ENCODE data around the gene CASP8AP2.
"Not testable (repeated sequence)": the region's sequence is repeated elsewhere in the genome, so short reads cannot be mapped to it uniquely, and the experiment has no call there.

CASP8AP2 gene

DNA sequence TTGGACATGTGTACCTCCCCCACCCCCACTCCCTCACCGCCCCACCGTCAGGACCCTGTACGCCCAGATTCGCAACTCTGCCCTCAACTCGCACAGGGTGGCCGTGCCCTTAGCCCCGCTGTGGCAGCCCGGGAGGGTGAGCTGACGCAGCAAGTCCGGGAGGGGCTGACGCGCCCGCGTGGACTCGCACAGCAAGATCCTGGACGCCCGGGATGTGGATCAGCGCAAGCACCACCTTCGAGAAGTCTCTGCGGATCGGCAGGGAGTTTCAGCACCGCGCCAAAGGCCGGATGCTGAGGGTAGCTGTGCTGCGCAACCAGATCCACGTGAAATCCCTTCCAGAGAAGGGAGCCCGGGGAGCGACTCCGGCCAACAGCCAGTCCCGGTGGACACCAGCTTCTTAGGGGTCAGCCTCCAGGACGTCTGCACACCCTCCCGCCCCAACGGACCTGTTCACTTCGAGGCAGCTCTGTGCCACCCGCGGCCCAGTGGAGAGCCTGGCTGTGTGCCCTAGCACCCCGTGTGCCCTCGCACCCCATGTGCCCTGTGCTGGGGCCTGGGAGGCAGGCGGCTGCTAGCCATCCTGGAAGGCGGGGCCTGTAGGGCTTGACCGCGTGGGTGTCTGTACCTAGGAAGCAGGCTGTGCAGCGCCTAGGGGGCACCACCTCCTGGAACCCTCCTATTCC lies 57.9 kb downstream of the CASP8AP2 start:
- no peak for DNase-seq (ENCODE audit: low read depth, low spot score)

DNA sequence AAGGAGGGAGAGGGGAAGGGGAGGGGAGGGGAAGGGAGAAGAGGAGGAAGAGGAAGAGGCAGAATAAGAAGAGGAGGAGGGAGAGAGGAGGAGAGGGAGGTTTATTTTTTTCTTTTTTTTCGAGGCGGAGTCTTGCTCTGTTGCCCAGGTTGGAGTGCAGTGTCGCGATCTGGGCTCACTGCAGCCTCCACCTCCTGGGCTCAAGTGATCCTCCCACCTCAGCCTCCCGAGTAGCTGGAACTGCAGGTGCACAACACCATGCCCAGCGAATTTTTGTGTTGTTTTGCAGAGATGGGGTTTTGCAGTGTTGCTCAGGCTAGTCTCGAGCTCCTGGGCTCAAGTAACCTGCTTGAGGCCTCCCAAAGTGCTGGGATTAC lies 58.4 kb downstream of the CASP8AP2 start:
- DNase-seq (ENCODE audit: low read depth, low spot score) = no peak

DNA sequence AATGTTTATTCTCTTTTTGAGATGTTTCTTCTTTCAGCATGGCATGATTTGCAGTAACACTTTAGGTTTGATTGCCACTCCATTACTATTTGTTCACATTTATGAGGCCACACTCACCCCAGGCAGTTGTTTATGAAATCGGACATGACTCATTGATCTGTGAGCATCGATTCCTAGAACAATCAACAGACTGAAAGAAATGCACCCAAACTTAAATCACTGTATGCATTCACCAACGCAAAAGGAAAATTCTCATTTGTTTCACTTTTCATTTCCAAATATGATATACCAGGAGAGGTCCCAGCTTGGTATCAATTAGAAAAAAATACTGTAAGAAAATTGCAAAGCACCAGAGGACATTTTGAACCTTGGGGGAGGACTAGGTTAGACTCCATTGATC lies 59.2 kb downstream of the CASP8AP2 start:
- no peak for DNase-seq (ENCODE audit: low read depth, low spot score)

DNA sequence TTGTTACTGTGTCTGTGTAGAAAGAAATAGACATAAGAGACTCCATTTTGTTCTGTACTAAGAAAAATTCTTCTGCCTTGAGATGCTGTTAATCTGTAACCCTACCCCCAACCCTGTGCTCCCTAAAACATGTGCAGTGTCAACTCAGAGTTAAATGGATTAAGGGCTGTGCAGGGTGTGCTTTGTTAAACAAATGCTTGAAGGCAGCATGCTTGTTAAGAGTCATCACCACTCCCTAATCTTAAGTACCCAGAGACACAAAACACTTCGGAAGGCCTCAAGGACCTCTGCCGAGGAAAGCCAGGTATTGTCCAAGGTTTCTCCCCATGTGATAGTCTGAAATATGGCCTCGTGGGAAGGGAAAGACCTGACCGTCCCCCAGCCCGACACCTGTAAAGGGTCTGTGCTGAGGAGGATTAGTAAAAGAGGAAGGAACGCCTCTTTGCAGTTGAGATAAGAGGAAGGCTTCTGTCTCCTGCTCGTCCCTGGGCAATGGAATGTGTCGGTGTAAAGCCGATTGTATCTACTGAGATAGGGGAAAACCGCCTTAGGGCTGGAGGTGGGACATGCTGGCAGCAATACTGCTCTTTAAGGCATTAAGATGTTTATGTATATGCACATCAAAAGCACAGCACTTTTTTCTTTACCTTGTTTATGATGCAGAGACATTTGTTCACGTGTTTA lies 61.3 kb downstream of the CASP8AP2 start:
- not testable (repeated sequence) for DNase-seq (ENCODE audit: low read depth, low spot score)

DNA sequence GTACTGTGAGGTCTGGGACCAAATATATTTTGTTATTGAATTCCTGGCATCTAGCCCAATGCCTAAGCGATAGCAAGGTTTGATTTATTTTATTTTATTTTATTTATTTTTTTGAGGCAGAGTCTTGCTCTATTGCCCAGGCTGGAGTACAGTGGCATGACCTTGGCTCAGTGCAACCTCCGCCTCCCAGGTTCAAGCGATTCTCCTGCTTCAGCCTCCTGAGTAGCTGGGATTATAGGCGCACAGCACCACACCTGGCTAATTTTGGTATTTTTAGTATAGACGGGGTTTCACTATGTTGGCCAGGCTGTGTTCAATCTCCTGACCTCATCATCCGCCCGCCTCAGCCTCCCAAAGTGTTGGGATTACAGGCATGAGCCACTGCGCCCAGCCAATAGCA lies 62.9 kb downstream of the CASP8AP2 start:
- not testable (repeated sequence) for DNase-seq (ENCODE audit: low read depth, low spot score)

DNA sequence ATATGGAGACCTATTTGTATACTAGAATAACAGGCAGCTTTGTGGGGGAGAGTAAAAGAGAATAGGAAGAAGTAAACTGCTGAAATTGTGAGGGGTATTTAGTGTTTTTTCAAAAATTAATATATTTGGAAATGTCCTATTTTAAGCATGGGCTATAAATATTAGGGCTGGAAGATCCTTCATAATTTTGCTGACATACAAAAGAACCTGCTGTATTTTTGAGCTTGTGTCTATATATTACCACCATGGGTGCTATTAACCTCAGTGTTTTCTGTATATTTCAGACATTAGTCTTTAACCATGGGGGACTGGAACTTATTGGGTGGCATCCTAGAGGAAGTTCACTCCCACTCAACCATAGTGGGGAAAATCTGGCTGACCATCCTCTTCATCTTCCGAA lies 64.5 kb downstream of the CASP8AP2 start, which contains the start of gene GJA10:
Gene GJA10, plus strand, starts transcription at position 301 of the 400 bp plus-strand sequence. Its CDS starts 0 bp downstream, at position 301.
- no peak for DNase-seq (ENCODE audit: low read depth, low spot score)

DNA sequence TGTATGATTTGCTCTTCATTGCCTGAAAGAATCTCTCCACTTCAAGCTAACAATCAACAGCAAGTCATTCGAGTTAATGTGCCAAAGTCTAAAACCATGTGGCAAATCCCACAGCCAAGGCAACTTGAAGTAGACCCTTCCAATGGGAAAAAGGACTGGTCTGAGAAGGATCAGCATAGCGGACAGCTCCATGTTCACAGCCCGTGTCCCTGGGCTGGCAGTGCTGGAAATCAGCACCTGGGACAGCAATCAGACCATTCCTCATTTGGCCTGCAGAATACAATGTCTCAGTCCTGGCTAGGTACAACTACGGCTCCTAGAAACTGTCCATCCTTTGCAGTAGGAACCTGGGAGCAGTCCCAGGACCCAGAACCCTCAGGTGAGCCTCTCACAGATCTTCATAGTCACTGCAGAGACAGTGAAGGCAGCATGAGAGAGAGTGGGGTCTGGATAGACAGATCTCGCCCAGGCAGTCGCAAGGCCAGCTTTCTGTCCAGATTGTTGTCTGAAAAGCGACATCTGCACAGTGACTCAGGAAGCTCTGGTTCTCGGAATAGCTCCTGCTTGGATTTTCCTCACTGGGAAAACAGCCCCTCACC lies 65.7 kb downstream of the CASP8AP2 start:
- DNase-seq (ENCODE audit: low read depth, low spot score) = peak; percentile 12

DNA sequence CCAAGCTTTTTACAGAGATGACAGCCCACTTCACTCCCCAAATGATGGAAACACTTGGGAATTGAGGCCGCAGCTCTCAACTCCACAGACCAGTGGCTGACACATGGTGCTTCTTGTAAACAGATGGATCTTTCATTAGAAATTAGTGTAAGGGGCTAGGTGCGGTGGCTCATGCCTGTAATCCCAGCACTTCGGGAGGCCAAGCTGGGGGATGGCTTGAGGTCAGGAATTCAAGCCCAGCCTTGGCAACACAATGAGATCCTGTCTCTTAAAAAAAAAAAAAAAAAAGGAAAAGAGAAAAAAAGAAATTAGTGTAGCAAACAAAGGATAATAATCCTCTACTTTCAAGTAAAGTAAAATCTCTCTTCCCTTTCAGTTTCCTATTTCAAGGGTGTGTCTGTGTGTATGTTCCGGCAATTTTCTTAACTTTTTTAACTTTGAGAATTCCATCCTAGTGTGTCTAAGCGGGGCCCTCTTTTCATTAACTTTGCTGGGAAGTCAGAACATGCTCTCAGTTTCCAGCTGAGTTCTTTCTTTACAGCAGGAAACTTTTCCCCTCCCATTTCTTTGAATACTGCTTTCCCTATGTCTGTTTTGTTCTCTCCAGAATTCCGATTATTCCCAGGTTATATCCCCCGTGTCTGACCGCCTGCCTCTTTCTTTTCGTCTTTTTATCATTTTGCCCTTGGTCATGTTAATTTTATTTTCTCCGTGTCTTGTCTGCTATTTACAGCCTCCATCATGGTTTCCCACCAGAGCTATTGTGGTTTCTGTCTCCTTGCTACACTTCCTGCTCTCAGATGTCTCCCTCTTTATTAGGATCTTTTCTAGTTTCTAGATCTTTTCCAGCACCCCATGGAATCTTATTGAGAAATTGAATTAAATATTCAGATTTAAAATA lies 80.6 kb downstream of the CASP8AP2 start:
- not testable (repeated sequence) for DNase-seq (ENCODE audit: low read depth, low spot score)

DNA sequence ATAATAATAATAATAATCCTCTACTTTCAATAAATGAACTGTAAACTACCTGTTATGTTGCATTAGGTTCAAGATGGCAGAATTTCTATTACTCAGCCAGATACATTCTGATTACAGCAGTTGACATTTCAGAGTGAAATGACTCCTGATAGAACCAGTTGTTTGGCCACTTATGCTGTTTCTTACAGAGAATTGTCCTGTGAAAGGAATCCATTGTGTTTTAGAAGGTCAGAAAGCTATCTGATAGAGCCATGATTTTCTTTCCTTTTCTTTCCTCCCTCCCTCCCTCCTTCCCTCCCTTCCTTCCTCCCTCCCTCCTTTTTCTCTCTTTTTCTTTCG lies 81.2 kb downstream of the CASP8AP2 start:
- DNase-seq (ENCODE audit: low read depth, low spot score) = no peak

DNA sequence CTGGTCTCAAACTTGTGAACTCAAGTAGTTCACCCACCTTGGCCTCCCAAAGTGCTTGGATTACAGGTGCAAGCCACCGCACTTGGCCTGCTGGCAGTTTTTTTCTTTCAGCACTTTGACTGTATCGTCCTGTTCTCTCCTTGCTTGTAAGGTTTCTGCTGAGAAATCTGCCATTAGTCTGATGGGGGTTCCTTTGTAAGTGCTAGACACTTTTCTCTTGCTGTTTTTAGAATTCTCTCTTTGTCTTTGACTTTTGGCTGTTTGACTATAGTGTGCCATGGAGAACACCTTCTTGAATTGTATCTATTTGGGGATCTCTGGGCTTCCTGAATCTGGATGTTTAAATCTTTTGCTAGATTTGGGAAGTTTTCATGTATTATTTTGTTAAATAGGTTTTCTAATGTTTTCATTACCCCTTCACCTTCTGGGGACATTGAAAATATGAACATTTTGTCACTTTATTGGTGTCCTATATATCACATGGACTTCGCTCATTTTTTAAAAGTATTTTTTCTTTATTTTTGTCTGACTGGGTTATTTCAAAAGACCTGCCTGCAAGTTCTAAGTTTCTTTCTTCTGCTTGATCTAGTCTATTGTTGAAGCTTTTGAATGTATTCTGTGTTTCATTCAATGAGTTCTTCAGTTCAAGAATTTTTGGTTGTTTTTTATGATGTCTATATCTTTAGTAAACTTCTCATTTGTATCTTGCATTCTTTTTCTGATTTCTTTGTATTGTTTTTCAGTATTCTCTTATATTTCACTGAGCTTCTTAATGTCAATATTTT lies 86.6 kb downstream of the CASP8AP2 start:
- no peak for DNase-seq (ENCODE audit: low read depth, low spot score)

DNA sequence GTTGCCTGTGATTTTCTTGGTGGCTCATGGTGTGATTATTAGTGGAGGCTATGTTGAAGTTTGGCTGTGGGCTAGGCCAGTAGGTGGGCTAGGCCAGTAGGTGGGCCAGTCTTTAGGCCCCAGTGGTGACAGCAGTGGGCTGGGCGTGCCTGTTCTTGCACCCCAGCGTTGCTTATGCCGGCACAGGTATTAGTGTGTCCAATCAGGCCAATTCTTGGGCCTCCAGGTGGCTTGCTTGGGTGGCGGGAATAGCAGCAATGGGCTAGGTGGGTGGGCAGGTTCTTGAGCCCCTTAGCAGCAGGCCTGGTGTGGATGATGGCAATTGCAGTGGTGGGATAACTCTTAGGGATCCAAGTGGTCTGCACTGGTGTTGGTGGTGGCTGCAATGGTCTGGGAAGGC lies 87.5 kb downstream of the CASP8AP2 start:
- no peak for DNase-seq (ENCODE audit: low read depth, low spot score)

DNA sequence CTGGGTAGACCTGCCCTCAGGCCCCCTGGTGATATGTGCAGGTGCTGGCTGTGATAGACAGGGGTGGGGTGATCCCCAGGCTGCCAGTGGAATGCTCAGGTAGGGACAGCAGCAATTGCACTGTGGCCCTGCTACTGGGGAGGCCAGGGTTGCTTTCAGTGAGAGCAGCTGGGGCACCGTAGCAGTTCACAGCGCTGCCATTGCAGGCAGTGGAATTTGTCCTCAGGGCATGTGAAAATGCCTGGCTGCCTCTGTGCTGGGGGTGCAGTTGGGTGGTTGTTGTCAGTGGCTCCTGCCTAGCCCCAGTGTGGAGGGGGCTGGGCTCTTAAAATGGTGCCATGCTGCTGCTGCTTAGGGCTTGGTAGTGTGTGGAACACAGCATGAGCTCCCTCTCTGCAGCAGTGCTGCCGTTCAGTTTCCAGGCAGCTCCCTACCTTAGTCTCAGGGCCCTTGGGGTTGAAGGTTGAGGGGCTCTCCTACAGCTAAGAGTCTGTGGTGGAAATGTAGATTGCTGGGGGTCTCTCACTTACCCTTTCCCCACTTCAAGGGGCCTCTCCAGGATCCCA lies 88.2 kb downstream of the CASP8AP2 start:
- DNase-seq (ENCODE audit: low read depth, low spot score) = no peak

Measured in smooth muscle cell of the brain vasculature (primary cell).